Progenitor cell of endocrine pancreas (in vitro differentiated cells): Measurements from ENCODE around the gene GMPS. TPM values are rescaled to one million over a fixed set of nuclear protein-coding genes. Genes with fewer than 3 reads are reported as not detected.

Experiments used
- DNase-seq: peaks from one replicate; pipeline ENCODE4 v3.0.0; 2021; ENCODE audit warnings: low spot score; ENCODE audit not compliant: unreplicated experiment
- H3K27ac Mint-ChIP-seq: 2 replicates; pipeline ENCODE4 v1.8.0; 2021; ENCODE audit warnings: mild to moderate bottlenecking, moderate library complexity, mixed read lengths
- H3K27me3 Mint-ChIP-seq: 2 replicates; pipeline ENCODE4 v1.8.0; 2021; ENCODE audit warnings: mixed read lengths
- H3K36me3 Mint-ChIP-seq: 2 replicates; pipeline ENCODE4 v1.8.0; 2022; ENCODE audit warnings: mixed read lengths; ENCODE audit not compliant: insufficient read depth
- H3K4me1 Mint-ChIP-seq: 2 replicates; pipeline ENCODE4 v1.8.0; 2021; ENCODE audit warnings: low read depth, mixed read lengths
- H3K4me3 Mint-ChIP-seq: 2 replicates; pipeline ENCODE4 v1.8.0; 2021; ENCODE audit warnings: low read depth, mild to moderate bottlenecking, moderate library complexity, mixed read lengths
- H3K9me3 Mint-ChIP-seq: 2 replicates; pipeline ENCODE4 v1.8.0; 2021; ENCODE audit warnings: low read depth, mixed read lengths
- CTCF ChIP-seq: fragments of 200-600 bp; sonication (generic); IDR thresholded peaks from one replicate; pipeline ENCODE4 v1.5.0; 2021; ENCODE audit warnings: antibody characterized with exemption, mild to moderate bottlenecking; ENCODE audit not compliant: unreplicated experiment
- total RNA-seq: library from RNA; stranded (reverse); gene quantifications from 2 replicates; pipeline ENCODE4 v1.2.1, GENCODE V29; 2021

GMPS gene
- total RNA-seq, 1 donor from 2014 or later, result 76.0 TPM

GRCh38 chr3:155989536-155989935, 119.1 kb downstream of the GMPS start:
- no peaks in the 10 kb centered on the region for H3K36me3 Mint-ChIP-seq
- H3K27ac Mint-ChIP-seq, result no peak overlapping the region
- DNase-seq, result no peak
- H3K4me3 Mint-ChIP-seq, result no peak overlapping the region
- TF ChIP-seq CTCF, result no peak
- peaks cover 7% of the 10 kb centered on the region for H3K27me3 Mint-ChIP-seq
- H3K9me3 Mint-ChIP-seq, result no peaks in the 10 kb centered on the region
- peaks cover 10% of the 10 kb centered on the region for H3K4me1 Mint-ChIP-seq

- H3K9me3 Mint-ChIP-seq, result no peaks in the 10 kb centered on the region
- no peak overlapping the region for H3K4me3 Mint-ChIP-seq
- DNase-seq, result no peak
- TF ChIP-seq CTCF, result no peak
- peaks cover 7% of the 10 kb centered on the region for H3K27me3 Mint-ChIP-seq
- H3K36me3 Mint-ChIP-seq, result no peaks in the 10 kb centered on the region
- H3K27ac Mint-ChIP-seq, result no peak overlapping the region
- peaks cover 10% of the 10 kb centered on the region for H3K4me1 Mint-ChIP-seq
Measured at GRCh38 chr3:155991212-155991611, 120.8 kb downstream of the GMPS start.

- Mint-ChIP-seq H3K4me1 (peaks cover 10% of the 10 kb centered on the region), H3K4me3 (no peak overlapping the region), H3K36me3 (no peaks in the 10 kb centered on the region), H3K27me3 (peaks cover 7% of the 10 kb centered on the region), H3K27ac (no peak overlapping the region), H3K9me3 (no peaks in the 10 kb centered on the region)
- TF ChIP-seq CTCF, result no peak
- no peak for DNase-seq
Measured at GRCh38 chr3:155991847-155992246, 121.4 kb downstream of the GMPS start.

Other genes with a start within 250 kb of the GMPS start
- 13.6 and 14.2 TPM in 2 replicates for gene PLCH1, start 125.6 kb upstream of the GMPS start, total RNA-seq
- gene C3orf33, start 64.4 kb upstream of the GMPS start, total RNA-seq, result 4.4 and 5.3 TPM in 2 replicates
- gene SLC33A1, start 16.2 kb upstream of the GMPS start, total RNA-seq, result 23.2 and 23.7 TPM in 2 replicates
- 1.8 and 2.1 TPM in 2 replicates for gene KCNAB1, start 249.9 kb downstream of the GMPS start, total RNA-seq